GM20431 (cell line): ENCODE results near the gene MICU1.
"Not testable (repeated sequence)": the region's sequence is repeated elsewhere in the genome, so short reads cannot be mapped to it uniquely, and the experiment has no call there.

Source experiments
- in situ Hi-C: fragments of 300-500 bp; cut with MseI, MboI; formaldehyde crosslinking; loops from one replicate; pipeline ENCODE4 v1.15.0; 2020; ENCODE audit warnings: low sequenced_read_pairs; ENCODE audit not compliant: unreplicated experiment

Gene MICU1

GRCh38 chr10:72625608-72626443 is at the start of gene MICU1:
TSS of gene MICU1 (minus strand) at chr10:72626079. CDS start at chr10:72566793, 59,286 bp downstream.
- in situ Hi-C loops, result no loop called here

- in situ Hi-C loops, result not testable (repeated sequence)
These were observed 48.3 kb upstream of the MICU1 start for GRCh38 chr10:72674174-72674573.

GRCh38 chr10:72673280-72673679 is 47.4 kb upstream of the MICU1 start:
- in situ Hi-C loops, result no loop called here

- in situ Hi-C loops, result no loop called here
These were observed 41.5 kb upstream of the MICU1 start for GRCh38 chr10:72667207-72667864.

- in situ Hi-C loops, result no loop called here
These were observed 40.0 kb upstream of the MICU1 start for GRCh38 chr10:72665925-72666324.

GRCh38 chr10:72663971-72664370 is 38.1 kb upstream of the MICU1 start:
- in situ Hi-C loops, result no loop called here

- in situ Hi-C loops, result no loop called here
These were observed 35.6 kb upstream of the MICU1 start for GRCh38 chr10:72661431-72661830.

- in situ Hi-C loops, result no loop called here
These were observed 34.3 kb upstream of the MICU1 start for GRCh38 chr10:72660220-72660619.

- in situ Hi-C loops, result no loop called here
These were observed 33.8 kb upstream of the MICU1 start for GRCh38 chr10:72659694-72660093.

GRCh38 chr10:72658696-72659400 is 33.0 kb upstream of the MICU1 start:
- in situ Hi-C loops, result no loop called here

- in situ Hi-C loops, result no loop called here
These were observed 28.8 kb upstream of the MICU1 start for GRCh38 chr10:72654720-72655119.

GRCh38 chr10:72653383-72654096 is 27.7 kb upstream of the MICU1 start:
- in situ Hi-C loops, result no loop called here

GRCh38 chr10:72649291-72649690 is 23.4 kb upstream of the MICU1 start:
- in situ Hi-C loops, result no loop called here

- in situ Hi-C loops, result no loop called here
These were observed 22.4 kb upstream of the MICU1 start for GRCh38 chr10:72648301-72648700.

- in situ Hi-C loops, result not testable (repeated sequence)
These were observed 21.1 kb upstream of the MICU1 start for GRCh38 chr10:72646971-72647370.

GRCh38 chr10:72645263-72645858 is 19.5 kb upstream of the MICU1 start:
- in situ Hi-C loops, result no loop called here

- in situ Hi-C loops, result no loop called here
These were observed 16.4 kb upstream of the MICU1 start for GRCh38 chr10:72642318-72642717.

- in situ Hi-C loops, result no loop called here
These were observed 13.6 kb upstream of the MICU1 start for GRCh38 chr10:72639441-72639873.

GRCh38 chr10:72638586-72639440 is 12.9 kb upstream of the MICU1 start:
- in situ Hi-C loops, result no loop called here
